Forelimb muscle (tissue), 1 donor: Measurements from ENCODE around the gene NANS. TPM values are rescaled to one million over a fixed set of nuclear protein-coding genes. Genes with fewer than 3 reads are reported as not detected.
"Not testable (repeated sequence)": the region's sequence is repeated elsewhere in the genome, so short reads cannot be mapped to it uniquely, and the experiment has no call there.

Experiments used
- DNase-seq: peaks from one replicate; pipeline ENCODE4 v3.0.0-alpha.2; 2013; ENCODE audit warnings: low read depth
- polyA plus RNA-seq: library from polyadenylated mRNA; unstranded; fragments of 120-200 nt; gene quantifications from one replicate; pipeline ENCODE4 v1.2.1, GENCODE V29; 2013; ENCODE audit not compliant: insufficient read length

Gene NANS, protein sequence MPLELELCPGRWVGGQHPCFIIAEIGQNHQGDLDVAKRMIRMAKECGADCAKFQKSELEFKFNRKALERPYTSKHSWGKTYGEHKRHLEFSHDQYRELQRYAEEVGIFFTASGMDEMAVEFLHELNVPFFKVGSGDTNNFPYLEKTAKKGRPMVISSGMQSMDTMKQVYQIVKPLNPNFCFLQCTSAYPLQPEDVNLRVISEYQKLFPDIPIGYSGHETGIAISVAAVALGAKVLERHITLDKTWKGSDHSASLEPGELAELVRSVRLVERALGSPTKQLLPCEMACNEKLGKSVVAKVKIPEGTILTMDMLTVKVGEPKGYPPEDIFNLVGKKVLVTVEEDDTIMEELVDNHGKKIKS
- 32.2 TPM for polyA plus RNA-seq

- DNase-seq = no peak
Measured at GRCh38 chr9:98056269-98057137, at the start of gene NANS. NANS (plus strand) TSS chr9:98056732; CDS start chr9:98056809, 77 bp downstream.

- no peak for DNase-seq
Measured at GRCh38 chr9:98007251-98007928, 49.1 kb upstream of the NANS start.

- no peak for DNase-seq
Measured at GRCh38 chr9:98008764-98009163, 47.8 kb upstream of the NANS start.

DNA sequence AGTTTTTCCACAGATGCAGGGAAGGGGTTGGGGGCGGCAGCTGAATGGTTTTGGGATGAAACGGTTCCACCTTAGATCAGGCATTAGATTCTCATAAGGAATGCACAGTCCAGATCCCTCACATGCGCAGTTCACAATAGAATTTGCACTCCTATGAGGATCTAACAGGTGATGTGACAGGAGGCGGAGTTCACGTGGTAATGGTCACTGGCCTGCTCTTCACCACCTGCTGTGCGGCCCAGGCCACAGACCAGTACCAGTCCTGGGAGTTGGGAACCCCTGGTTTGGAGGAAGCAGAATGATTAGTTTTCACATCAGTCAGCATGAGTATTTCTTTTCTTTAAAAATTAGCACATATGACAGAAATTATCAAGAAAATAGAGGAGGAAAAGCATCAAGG is 47.1 kb upstream of the NANS start:
- DNase-seq = no peak

DNA sequence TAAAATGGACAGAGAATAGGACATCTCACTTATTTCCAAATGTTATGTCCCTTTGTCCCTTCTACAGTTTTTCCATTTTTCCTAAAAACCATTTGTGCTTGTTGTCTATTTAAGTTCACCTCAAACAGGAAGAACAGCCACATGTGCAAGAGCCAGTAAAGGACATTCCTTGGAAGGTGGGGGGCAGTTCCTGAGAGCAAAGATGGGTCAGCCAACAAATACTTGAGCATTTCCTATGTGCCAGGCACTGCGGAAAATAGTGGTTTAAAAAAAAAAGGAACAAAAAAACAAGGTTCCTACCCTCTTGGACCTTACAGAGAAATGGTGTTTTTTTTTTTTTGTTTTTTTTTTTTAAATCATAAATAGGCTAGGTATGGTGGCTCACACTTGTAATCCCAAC is 46.6 kb upstream of the NANS start:
- DNase-seq = no peak

- DNase-seq = no peak
Measured at GRCh38 chr9:98010445-98010844, 46.1 kb upstream of the NANS start.

GRCh38 chr9:98011122-98011521 is 45.4 kb upstream of the NANS start:
- no peak for DNase-seq

DNA sequence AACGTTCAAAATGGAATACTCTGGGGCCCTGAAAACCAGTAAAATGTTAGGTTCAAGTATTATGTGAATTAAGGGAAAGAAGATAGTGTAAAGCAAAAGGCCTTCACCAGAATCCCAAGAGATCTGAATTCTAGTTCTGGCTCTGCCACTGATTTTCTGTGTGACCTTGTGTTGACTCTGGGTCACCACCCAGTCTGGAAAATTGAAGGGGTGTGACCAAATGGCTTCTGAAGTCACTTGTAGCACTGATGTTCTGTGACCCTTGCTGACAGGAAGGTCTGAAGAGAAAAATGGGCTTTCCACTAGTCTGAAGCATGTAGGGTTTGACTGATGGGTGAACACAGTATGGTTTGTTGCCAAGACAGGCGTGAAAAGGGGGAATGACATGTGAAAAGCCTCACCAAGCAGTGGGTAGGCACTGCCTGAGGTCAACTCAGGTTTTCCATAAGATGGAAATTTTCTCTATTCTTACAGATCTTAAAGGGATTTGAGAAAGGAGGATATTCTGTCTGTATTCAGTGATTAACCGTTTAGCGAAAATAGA is 40.3 kb upstream of the NANS start:
- no peak for DNase-seq

DNA sequence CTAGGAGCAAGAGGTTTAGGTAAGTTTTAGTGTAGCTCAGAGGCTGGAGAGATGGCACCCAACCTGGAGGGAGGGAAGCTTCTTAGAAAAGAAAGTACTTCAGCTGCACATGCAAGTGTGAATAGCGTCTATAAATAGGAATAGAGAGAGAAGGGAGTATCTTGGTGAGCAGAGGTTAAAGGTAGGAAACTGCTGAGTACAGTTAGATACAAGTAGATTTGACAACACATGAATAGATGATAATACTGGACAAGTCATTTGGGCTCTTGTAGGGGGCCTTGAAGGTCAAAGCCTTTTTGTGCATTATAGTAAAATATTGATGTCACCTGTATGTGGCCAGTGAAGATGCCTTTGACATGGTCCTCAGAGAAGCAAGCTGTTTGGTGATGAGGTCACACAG is 39.2 kb upstream of the NANS start:
- DNase-seq = no peak

GRCh38 chr9:98018347-98018746 is 38.2 kb upstream of the NANS start:
- DNase-seq = no peak

GRCh38 chr9:98019098-98019497 is 37.4 kb upstream of the NANS start:
- no peak for DNase-seq

DNA sequence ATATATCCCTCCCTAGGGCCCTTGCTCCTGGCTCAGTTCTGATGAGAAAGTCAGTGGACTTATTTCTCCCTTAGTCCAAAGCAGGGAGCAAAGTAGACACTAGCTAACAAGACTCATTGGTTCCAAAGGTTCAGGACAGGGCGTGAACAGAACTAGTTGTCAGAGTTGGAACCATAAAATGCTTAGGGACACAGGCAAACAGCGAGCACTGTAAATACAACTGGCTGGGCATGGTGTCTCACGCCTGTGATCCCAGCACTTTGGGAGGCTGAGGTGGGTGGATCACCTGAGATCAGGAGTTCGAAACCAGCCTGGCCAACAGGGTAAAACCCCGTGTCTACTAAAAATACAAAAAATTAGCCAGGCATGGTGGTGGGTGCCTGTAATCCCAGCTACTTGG is 36.7 kb upstream of the NANS start:
- DNase-seq = not testable (repeated sequence)

DNA sequence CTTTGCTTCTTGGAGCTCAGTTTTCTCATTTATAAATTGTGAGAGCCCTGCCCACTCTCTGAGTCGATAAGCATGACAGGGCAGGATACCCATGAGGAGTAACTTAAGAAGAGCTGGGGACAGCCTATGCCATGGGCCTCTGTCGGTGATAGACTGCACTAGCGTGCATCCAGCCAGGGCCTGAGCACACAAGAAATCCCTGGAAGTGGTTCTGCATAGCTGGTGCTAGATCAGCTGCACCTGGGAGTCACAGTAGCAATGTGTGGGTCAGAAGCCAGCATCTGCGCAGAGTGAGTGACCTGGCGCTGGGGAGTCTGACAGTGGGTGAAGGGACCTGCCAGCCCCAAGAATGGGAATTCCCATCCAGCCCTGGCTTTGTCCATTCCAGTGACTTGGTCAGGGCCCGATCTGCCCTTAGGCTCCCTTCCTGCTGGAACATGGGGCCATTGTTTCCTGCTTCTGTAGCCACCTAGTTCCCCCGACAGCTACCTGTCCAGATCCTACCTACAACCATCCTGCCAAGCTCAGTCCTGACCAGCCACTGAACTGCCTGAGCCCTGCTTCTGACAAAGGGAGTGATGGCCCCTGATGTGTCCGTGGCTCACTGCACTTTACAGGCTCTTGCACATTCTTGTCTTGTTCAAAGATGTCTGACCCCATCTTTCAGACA is 35.9 kb upstream of the NANS start:
- DNase-seq = no peak

DNA sequence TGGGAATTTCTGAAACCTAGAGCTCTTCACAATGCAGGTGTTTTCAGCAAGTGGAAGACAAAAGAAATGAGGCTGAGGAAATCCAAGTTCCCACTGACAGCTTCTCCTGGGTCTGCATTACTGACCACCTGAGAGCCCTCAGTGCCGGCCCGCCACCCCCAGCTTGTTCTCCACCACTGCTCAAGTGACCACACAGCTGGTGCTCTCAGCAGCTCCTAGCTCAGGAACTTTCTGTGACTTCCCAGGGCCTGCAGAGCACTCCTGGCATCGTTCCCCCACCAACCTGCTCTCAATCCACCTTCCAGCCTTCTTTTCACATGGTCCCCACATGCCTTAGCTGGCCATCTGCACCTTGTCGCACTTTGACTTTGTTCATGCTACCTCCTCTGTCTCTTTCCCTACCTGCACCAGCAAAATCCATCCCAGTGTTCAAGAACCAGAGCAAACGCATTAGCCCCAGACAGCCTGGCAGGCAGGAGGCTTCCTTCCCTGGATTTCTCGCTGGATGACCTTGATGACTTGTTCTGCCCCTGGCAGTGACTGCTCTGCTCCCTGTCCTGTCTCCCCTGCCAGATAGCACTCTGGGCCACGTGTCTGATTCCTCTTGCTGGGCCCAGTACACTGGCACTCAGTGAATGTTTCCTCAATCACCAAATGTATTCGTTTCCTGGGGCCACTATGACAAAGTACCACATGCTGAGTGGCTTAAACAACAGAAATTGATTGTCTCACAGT is 35.1 kb upstream of the NANS start:
- DNase-seq = no peak

DNA sequence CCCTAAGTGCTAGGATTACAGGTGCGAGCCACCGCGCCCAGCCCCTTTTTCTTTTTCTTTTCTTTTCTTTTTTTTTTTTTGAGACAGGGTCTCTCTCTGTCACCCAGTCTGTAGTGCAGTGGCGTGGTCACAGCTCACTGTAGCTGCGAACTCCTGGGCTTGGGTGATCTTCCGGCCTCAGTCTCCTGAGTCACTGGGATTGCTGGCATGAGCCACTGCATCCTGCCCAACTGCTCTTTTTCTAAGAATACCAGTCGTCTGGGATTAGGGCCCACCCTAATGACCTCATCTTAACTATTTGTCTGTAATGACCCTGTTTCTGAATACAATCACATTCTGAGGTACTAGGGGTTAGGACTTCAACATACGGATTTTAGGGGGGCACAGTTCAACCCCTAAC is 34.1 kb upstream of the NANS start:
- no peak for DNase-seq

GRCh38 chr9:98024702-98025101 is 31.8 kb upstream of the NANS start:
- no peak for DNase-seq

GRCh38 chr9:98031169-98031568 is 25.4 kb upstream of the NANS start:
- DNase-seq = no peak

DNA sequence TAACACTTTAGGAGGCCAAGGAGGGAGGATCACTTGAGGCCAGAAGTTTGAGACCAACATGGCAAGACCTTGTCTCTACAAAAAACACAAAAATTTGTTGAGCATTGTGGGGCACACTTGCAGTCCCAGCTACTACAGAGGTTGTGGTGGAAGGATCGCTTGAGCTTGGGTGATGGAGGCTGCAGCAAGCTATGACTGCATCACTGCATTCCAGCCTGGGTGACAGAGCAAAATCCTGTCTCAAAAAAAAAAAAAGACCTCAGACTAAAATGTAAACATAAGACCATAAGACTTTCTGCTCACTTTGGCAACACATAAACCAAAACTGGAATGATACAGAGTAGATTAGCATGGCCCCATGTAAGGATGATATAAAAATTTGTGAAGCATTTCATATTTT is 24.6 kb upstream of the NANS start:
- no peak for DNase-seq

DNA sequence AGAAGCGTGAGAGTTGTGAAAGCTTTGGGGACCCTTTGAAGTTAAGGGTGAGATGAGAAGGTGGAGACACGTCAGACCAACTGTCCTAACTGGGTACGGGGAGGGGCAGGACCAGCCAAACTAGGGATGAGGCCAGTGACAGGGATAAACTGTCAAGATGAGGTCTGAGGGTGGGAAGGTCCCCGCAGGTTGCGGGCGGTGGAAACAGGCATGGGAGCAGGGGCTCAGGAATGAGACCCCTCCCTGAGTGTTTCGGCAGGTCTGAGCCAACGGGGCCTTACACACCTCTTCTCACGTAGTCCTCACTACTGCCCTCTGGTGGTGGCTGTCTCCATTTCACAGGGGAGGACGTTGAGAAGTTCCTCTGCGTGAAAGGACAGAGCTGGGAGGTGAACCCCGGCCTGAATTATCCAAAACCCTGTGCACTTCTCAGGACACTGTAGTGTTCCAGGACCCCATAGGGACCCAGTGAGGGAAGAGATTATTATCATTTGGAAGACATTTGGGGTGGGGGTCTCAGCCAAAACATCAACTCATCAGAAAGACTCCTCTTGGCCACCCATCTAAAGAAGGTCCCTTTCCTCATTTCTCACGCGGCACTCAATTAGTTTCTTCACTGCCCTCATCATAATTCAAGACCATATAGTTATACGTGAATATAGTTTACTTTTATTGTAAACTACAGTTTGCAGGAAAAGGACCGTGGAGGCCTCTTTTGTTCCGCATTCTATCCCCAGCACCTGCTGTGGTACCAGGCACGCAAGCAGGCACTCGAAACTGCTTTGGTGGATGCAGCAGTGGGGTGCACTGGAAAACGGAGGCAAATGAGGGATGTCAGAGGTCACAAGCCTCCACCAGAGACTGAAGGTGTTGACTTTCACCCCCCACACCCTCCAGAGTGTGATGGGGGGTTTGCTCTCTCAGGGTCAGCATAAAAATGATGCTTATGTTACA is 21.7 kb upstream of the NANS start:
- no peak for DNase-seq

GRCh38 chr9:98037357-98037756 is 19.2 kb upstream of the NANS start:
- no peak for DNase-seq
